HFF-Myc (cell line): Measurements from ENCODE around the gene ATP13A3.

Source experiments
- DNase-seq: peaks from one replicate; pipeline ENCODE4 v3.0.0-alpha.2; 2011; ENCODE audit warnings: low read depth; ENCODE audit errors: extremely low read depth
- H3K4me3 ChIP-seq: replicated peaks from 2 replicates; pipeline ENCODE4 v1.5.1; 2011; ENCODE audit warnings: low read depth, mild to moderate bottlenecking, control low read depth, low read length
- TF ChIP-seq, protein P1 (sequence below): IDR thresholded peaks from 2 replicates; pipeline ENCODE4 v1.5.1; 2012; ENCODE audit warnings: mild to moderate bottlenecking, low read depth, low read length, control low read depth; ENCODE audit errors: missing control alignments

The ATP13A3 gene

DNA sequence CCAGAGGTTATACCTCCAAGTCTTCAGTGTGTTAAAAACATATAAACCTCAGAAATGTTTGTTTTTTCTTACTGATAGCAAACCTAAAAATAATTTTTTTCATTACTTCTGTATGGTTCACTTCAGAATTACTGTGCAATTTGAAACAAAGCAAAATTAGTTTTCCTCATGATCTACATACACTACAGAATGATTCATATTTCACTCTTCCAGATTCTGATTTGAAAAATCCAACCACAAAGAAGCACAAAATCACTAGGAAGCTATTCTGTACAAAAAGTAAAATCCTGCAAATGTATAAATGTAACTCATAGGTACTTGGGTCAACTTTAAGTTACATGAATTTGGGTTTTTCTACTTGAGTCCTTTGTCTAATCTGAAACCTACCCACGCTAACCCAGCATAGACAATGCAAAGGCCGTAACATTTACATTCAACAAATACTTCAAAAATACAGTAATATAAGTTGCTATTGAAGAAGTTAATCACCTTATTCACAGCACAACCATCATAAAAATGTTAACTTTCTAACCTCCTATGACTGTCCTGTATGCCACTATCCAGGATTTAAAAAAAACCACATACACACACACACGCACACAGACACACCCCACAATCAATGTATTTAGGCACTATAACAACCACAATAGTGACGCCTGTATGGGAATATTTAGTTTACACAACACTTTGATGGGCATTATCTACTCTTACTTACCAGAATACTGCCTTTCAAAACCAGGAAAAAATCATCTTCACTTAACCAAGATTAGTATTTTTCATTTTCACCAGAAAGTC, 11.5 kb downstream of the ATP13A3 start:
- DNase-seq = no peak
- H3K4me3 ChIP-seq = no peak overlapping the region

DNA sequence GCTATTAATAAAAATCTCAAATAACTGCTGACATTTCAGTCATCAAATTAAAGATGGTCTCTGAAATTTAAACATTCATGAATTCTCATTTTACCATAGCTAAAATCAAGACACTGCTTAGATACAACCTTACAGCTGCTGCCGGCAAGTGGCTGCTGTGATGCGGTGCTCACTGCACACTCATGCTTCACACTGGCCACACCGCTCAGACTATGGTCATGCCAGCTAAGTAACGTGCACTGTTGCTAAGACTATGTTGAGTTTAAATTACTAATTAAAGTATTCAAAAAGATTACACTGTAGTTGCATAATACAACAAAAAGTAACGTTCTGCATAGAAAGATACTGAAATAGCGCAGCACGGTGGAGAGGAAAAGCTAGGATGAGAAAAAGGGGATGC, 12.1 kb downstream of the ATP13A3 start:
- DNase-seq = no peak
- TF ChIP-seq, protein P1, sequence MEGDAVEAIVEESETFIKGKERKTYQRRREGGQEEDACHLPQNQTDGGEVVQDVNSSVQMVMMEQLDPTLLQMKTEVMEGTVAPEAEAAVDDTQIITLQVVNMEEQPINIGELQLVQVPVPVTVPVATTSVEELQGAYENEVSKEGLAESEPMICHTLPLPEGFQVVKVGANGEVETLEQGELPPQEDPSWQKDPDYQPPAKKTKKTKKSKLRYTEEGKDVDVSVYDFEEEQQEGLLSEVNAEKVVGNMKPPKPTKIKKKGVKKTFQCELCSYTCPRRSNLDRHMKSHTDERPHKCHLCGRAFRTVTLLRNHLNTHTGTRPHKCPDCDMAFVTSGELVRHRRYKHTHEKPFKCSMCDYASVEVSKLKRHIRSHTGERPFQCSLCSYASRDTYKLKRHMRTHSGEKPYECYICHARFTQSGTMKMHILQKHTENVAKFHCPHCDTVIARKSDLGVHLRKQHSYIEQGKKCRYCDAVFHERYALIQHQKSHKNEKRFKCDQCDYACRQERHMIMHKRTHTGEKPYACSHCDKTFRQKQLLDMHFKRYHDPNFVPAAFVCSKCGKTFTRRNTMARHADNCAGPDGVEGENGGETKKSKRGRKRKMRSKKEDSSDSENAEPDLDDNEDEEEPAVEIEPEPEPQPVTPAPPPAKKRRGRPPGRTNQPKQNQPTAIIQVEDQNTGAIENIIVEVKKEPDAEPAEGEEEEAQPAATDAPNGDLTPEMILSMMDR = no peak
- no peak overlapping the region for H3K4me3 ChIP-seq

More for the DNA sequence above, 11.5 kb downstream of the ATP13A3 start:
- TF ChIP-seq, protein P1 = no peak

DNA sequence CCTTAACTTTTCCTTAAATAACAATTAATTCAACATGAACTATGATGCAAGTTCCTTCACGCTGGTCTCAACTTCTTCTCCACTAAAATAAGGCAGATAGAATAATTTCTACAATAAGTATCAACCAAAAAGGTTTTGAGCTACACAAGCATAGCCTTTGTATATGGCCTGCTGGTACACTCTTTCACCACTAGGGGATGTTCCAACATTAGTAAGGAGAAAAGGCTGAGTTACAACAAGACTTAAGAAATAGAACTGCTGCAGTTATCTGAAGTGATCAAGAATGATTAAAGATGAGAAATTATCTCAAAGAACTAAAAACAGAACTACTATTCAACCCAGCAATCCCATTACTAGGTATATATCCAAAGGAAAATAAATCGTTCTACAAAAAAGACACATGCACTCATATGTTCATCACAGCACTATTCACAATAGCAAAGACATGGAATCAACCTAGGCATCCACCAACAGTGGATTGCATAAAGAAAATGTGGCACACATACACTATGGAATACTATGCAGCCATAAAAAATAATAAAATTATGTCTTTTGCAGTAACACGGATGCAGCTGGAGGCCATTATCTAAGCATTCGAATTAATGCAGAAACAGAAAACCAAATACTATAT, 14.4 kb downstream of the ATP13A3 start:
- DNase-seq = no peak
- TF ChIP-seq, protein P1 = peak; percentile 95

DNA sequence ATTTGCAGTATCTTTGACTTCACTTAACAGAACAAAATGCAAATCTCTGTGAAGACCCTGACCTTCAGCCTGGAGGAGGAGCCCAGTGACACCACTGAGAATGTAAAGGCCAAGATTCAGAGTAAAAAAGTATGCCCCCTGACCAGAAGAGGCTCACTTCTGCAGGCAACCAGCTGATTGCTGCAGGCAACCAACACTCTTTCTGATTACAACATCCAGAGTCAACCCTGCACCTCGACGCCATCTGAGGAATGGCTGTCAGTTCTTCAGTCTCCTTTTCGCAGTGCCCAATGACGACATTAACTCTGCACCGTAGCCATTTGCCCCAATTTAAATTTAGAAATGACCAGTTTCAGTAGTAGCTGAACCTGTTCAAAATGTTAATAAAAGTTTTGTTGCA, 14.9 kb downstream of the ATP13A3 start:
- H3K4me3 ChIP-seq = no peak overlapping the region
- TF ChIP-seq, protein P1 = no peak
- no peak for DNase-seq

More for the DNA sequence above, 14.4 kb downstream of the ATP13A3 start:
- H3K4me3 ChIP-seq = no peak overlapping the region

DNA sequence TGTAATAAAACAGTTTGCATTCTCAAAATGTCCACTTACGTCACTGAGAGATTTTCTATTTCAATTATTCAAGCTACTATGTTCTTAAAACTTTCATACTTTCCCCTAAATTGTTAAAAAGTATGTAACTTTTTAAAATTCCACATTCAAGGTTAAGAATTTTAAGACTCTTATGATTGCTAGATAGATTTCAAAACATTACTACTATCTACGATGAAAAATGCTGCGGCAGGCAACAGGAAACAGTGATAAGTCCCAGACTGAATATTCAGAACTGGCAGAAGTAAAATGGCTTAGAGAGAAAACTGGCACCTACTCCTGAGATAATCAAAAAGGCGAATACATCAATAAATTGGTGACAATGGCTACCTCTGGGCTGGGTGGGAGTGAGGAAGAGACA, 16.2 kb downstream of the ATP13A3 start:
- DNase-seq = no peak
- H3K4me3 ChIP-seq = no peak overlapping the region
- TF ChIP-seq, protein P1 = no peak

DNA sequence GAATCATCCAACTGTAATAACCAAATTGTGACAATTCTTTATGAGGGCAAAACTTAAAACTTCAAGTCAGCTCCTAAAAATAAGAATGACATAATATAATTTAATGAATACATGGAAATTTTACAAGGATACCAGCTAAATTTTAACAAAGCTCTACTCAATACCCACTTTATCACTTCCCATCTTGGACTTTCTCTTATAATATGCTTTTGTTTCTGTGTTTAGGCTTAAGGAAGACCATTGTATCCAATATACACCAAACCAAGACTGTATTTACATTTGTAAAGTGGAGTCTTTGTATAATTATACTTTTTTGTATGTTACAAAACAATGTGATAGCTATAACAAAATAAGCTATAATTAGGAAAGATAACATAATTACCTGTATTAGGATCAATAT, 16.8 kb downstream of the ATP13A3 start:
- TF ChIP-seq, protein P1 = no peak
- DNase-seq = no peak

More for the DNA sequence above, 16.8 kb downstream of the ATP13A3 start:
- no peak overlapping the region for H3K4me3 ChIP-seq
